H1 (cell line): ENCODE measurements around the gene OLR1. TPM values are rescaled to one million over a fixed set of nuclear protein-coding genes. Genes with fewer than 3 reads are reported as not detected.
A peak's percentile ranks its signal among the peaks of the same experiment; 100 is the strongest.

Source experiments
- CTCF ChIA-PET: fragments of 300-600 bp; sonication (Branson Sonifier 250); formaldehyde crosslinking; loops from one replicate; lab custom pipeline; 2021; ENCODE audit not compliant: partially characterized antibody; lab: Charles Lee
- POLR2A ChIA-PET: fragments of 300-600 bp; sonication (Branson Sonifier 250); formaldehyde crosslinking; loops from one replicate; lab custom pipeline; 2021; ENCODE audit warnings: inconsistent platforms; ENCODE audit not compliant: partially characterized antibody; lab: Charles Lee
- DNase-seq, 2 experiments: peaks; one replicate each; pipeline versions ENCODE4 v3.0.0 to v3.0.0-alpha.2; 2010 to 2022; ENCODE audit warnings: low spot score in 2 of 2, low read depth in 1 of 2, mixed read lengths in 1 of 2
- FAIRE-seq: peaks from 2 replicates; lab custom pipeline; 2011; peaks lifted over from hg19 to GRCh38; lab: Jason Lieb, UNC
- H2AFZ ChIP-seq: 2 replicates; pipeline ENCODE4 v1.8.1; 2012; ENCODE audit warnings: low read length, inconsistent platforms
- H2AK5ac ChIP-seq: 2 replicates; pipeline ENCODE4 v1.6.1; 2013; ENCODE audit warnings: low read depth, low read length
- H2BK120ac ChIP-seq: replicated peaks from 2 replicates; pipeline ENCODE3; 2013; ENCODE audit warnings: low read depth, low read length, inconsistent platforms
- H2BK12ac ChIP-seq: 2 replicates; pipeline ENCODE4 v1.6.1; 2013; ENCODE audit warnings: low read depth, low read length
- H2BK15ac ChIP-seq: 2 replicates; pipeline ENCODE4 v1.6.1; 2013; ENCODE audit warnings: low read length
- H2BK20ac ChIP-seq: 2 replicates; pipeline ENCODE4 v1.6.1; 2013; ENCODE audit warnings: low read length
- H2BK5ac ChIP-seq: 2 replicates; pipeline ENCODE4 v1.6.1; 2013; ENCODE audit warnings: low read depth, low read length
- H3K14ac ChIP-seq: 2 replicates; pipeline ENCODE4 v1.6.1; 2013; ENCODE audit warnings: inconsistent platforms; ENCODE audit not compliant: insufficient read length
- H3K18ac ChIP-seq: 2 replicates; pipeline ENCODE4 v1.6.1; 2013; ENCODE audit warnings: low read length; ENCODE audit errors: extremely low read depth
- H3K23ac ChIP-seq: 2 replicates; pipeline ENCODE4 v1.6.1; 2013; ENCODE audit warnings: inconsistent platforms; ENCODE audit not compliant: insufficient read length
- H3K23me2 ChIP-seq: 2 replicates; pipeline ENCODE4 v1.6.1; 2013; ENCODE audit warnings: low read depth, low read length
- H3K27ac ChIP-seq: 2 replicates; pipeline ENCODE4 v1.6.1; 2011; ENCODE audit warnings: low read depth, low read length, inconsistent platforms
- H3K27me3 ChIP-seq, 4 experiments: replicated peaks in 1 of 4; 1 replicate in 1 of 4; 2 replicates in 3 of 4; pipeline versions ENCODE4 v1.6.1 to v1.8.1; 2011 to 2013; ENCODE audit warnings: low read length in 3 of 4, mild to moderate bottlenecking in 3 of 4, inconsistent platforms in 2 of 4, mixed read lengths in 2 of 4, moderate library complexity in 1 of 4; ENCODE audit not compliant: control insufficient read depth in 3 of 4, insufficient read depth in 3 of 4; ENCODE audit errors: extremely low read depth in 1 of 4
- H3K36me3 ChIP-seq, 4 experiments: 2 replicates each; pipeline versions ENCODE4 v1.6.1 to v1.8.1; 2011 to 2013; ENCODE audit warnings: mild to moderate bottlenecking in 4 of 4, low read length in 3 of 4, moderate library complexity in 2 of 4, control low read depth in 1 of 4, inconsistent platforms in 1 of 4; ENCODE audit not compliant: insufficient read depth in 4 of 4, control insufficient read depth in 2 of 4
- H3K4ac ChIP-seq: replicated peaks from 2 replicates; pipeline ENCODE3; 2013; ENCODE audit warnings: low read length, low read depth, mixed read lengths, inconsistent platforms; ENCODE audit not compliant: insufficient read length
- H3K4me1 ChIP-seq, 4 experiments: replicated peaks in 1 of 4; 1 replicate in 1 of 4; 2 replicates in 3 of 4; pipeline versions ENCODE4 v1.6.1 to v1.8.1; 2011 to 2013; ENCODE audit warnings: low read length in 3 of 4, inconsistent platforms in 2 of 4, mixed read lengths in 1 of 4; ENCODE audit not compliant: insufficient read depth in 4 of 4, control insufficient read depth in 3 of 4
- H3K4me2 ChIP-seq, 2 experiments: 2 replicates each; pipeline versions ENCODE4 v1.6.1 to v1.8.1; 2011 to 2013; ENCODE audit warnings: low read depth in 2 of 2, low read length in 2 of 2, control low read depth in 1 of 2, inconsistent platforms in 1 of 2, mild to moderate bottlenecking in 1 of 2; ENCODE audit not compliant: insufficient read depth in 1 of 2
- H3K4me3 ChIP-seq, 4 experiments: fragments of 200-600, 300-600 bp in 1 of 4; sonication (generic), shearing (Covaris generic), sonication (Bioruptor Twin) in 1 of 4; 2 replicates each; pipeline versions ENCODE4 v1.5.1 to v1.8.1; 2011 to 2016; ENCODE audit warnings: low read length in 4 of 4, low read depth in 3 of 4, control low read depth in 2 of 4, inconsistent platforms in 2 of 4, mild to moderate bottlenecking in 2 of 4, mixed read lengths in 1 of 4, moderate library complexity in 1 of 4; ENCODE audit not compliant: insufficient read depth in 2 of 4; ENCODE audit errors: extremely low read depth in 1 of 4
- H3K56ac ChIP-seq: replicated peaks from 2 replicates; pipeline ENCODE3; 2013; ENCODE audit warnings: low read depth, mild to moderate bottlenecking, mixed read lengths, low read length, inconsistent platforms; ENCODE audit not compliant: insufficient read length
- H3K79me1 ChIP-seq: 2 replicates; pipeline ENCODE4 v1.6.1; 2013; ENCODE audit warnings: low read depth, low read length, control low read depth
- H3K79me2 ChIP-seq, 2 experiments: 2 replicates each; pipeline versions ENCODE4 v1.6.1 to v1.8.1; 2012 to 2013; ENCODE audit warnings: low read length in 2 of 2, mild to moderate bottlenecking in 2 of 2, inconsistent platforms in 1 of 2; ENCODE audit not compliant: insufficient read depth in 2 of 2, control insufficient read depth in 1 of 2
- H3K9ac ChIP-seq, 4 experiments: replicated peaks in 1 of 4; 1 replicate in 1 of 4; 2 replicates in 3 of 4; pipeline versions ENCODE4 v1.6.1 to v1.8.1; 2011 to 2013; ENCODE audit warnings: low read depth in 3 of 4, low read length in 3 of 4, control low read depth in 2 of 4, mild to moderate bottlenecking in 2 of 4, moderate library complexity in 2 of 4, inconsistent platforms in 1 of 4; ENCODE audit errors: extremely low read depth in 1 of 4
- H3K9me3 ChIP-seq, 2 experiments: 2 replicates each; pipeline versions ENCODE4 v1.6.1 to v1.8.1; 2012 to 2013; ENCODE audit warnings: mild to moderate bottlenecking in 2 of 2, moderate library complexity in 2 of 2, control low read depth in 1 of 2, inconsistent platforms in 1 of 2, low read depth in 1 of 2, low read length in 1 of 2, mixed read lengths in 1 of 2; ENCODE audit not compliant: insufficient read depth in 2 of 2
- H4K20me1 ChIP-seq, 2 experiments: replicated peaks in 1 of 2; 2 replicates each; pipeline versions ENCODE3 to v1.8.1; 2011 to 2013; ENCODE audit warnings: inconsistent platforms in 2 of 2, low read length in 2 of 2, mild to moderate bottlenecking in 1 of 2; ENCODE audit not compliant: insufficient read depth in 2 of 2, control insufficient read depth in 1 of 2
- H4K5ac ChIP-seq: 2 replicates; pipeline ENCODE4 v1.6.1; 2013; ENCODE audit warnings: low read length, low read depth, mixed read lengths, inconsistent platforms; ENCODE audit not compliant: insufficient read length
- H4K8ac ChIP-seq: 2 replicates; pipeline ENCODE4 v1.8.0; 2013; ENCODE audit warnings: mild to moderate bottlenecking, moderate library complexity, low read length, inconsistent platforms; ENCODE audit not compliant: insufficient read depth; ENCODE audit errors: extremely low read depth
- H4K91ac ChIP-seq: replicated peaks from 2 replicates; pipeline ENCODE3; 2013; ENCODE audit warnings: low read length, mixed read lengths, inconsistent platforms; ENCODE audit not compliant: insufficient read length
- RBBP5 ChIP-seq: IDR thresholded peaks from 2 replicates; pipeline ENCODE4 v1.7.1; 2012; ENCODE audit warnings: low read depth, mild to moderate bottlenecking, inconsistent platforms, low read length, moderate library complexity, borderline replicate concordance
- TCF12 ChIP-seq: IDR thresholded peaks from 2 replicates; pipeline ENCODE4 v1.6.1; 2011; ENCODE audit warnings: low read depth, mild to moderate bottlenecking, low read length
- WGBS, 2 experiments: shearing (Covaris generic) in 1 of 2; methylation state at CpG; one replicate each; pipeline versions ENCODE4 v1.1.6 to v1.1.7; 2013 to 2015; ENCODE audit warnings: low lambda C conversion rate in 2 of 2, mixed read lengths in 2 of 2, inconsistent platforms in 1 of 2, low coverage in 1 of 2, missing lambda C conversion rate in 1 of 2; ENCODE audit not compliant: insufficient replicate concordance in 2 of 2, insufficient coverage in 1 of 2, insufficient read length in 1 of 2; ENCODE audit errors: extremely low coverage in 1 of 2, missing lambda C conversion rate in 1 of 2; 5-methylcytosine and 5-hydroxymethylcytosine counted together
- polyA plus RNA-seq, 7 experiments: library from polyadenylated mRNA; depleted of rRNA in 3 of 7; stranded (reverse) in 5 of 7; unstranded in 2 of 7; fragments of >200 nt in 5 of 7; fragments of 200-250 nt in 2 of 7; gene quantifications; 1 replicate in 5 of 7; 2 replicates in 1 of 7; 4 replicates in 1 of 7; pipeline versions ENCODE4 v1.2.1 to v1.2.3, GENCODE V29; 2011 to 2013; ENCODE audit warnings: missing spikeins in 2 of 7, mixed read lengths in 2 of 7
- total RNA-seq: library from RNA; stranded (reverse); fragmentation: NEBNext Ultra II Directional; extraction: Animal tissue kit (Norgen Biotek cat#: 25700); gene quantifications from 2 replicates; pipeline ENCODE4 v1.2.1, GENCODE V29; 2021

OLR1 gene
- total and polyA plus RNA-seq, 2 of the 8 experiments (the other 6 are each of a cell fraction or from before 2014, with no cell fraction given) = not detected

- Histone ChIP-seq H3K9me3 (no peaks in the 10 kb centered on the region), H2BK120ac (peak overlapping the region; percentile 2), H2AK5ac (no peak overlapping the region), H2BK5ac (peak overlapping the region; percentile 80; the same call in 1 of the 2 replicates), H3K23ac (no peak overlapping the region), H4K91ac (peak overlapping the region; percentile 22), H3K79me2 (no peaks in the 10 kb centered on the region), H3K4me3 (peak overlapping the region; percentile 50 to 70 (median 66)), H3K23me2 (peaks cover 5% of the 10 kb centered on the region), H3K56ac (peak overlapping the region; percentile 34), H4K20me1 (no peaks in the 10 kb centered on the region), H2BK12ac (0 out of 2 replicates have a peak overlapping the region, but pooled peaks have one; percentile 55), H3K4me1 (peaks cover 0 to 4% (median 1%) of the 10 kb centered on the region in 4 experiments; a peak in 2 of 7 replicates), H2AFZ (peak overlapping the region; percentile 97), H3K14ac (no peak overlapping the region), H4K8ac (0 out of 2 replicates have a peak overlapping the region, but pooled peaks have one; percentile 47), H3K79me1 (no peaks in the 10 kb centered on the region), H3K27ac (no peak overlapping the region), H3K18ac (peak overlapping the region; percentile 95), H4K5ac (no peak overlapping the region), H3K9ac (peak overlapping the region in 2 of 4 experiments; percentile 77 to 81; a peak in 4 of 7 replicates), H2BK15ac (peak overlapping the region; percentile 95; the same call in 1 of the 2 replicates), H3K36me3 (no peaks in the 10 kb centered on the region), H3K4me2 (peak overlapping the region; percentile 75 to 83), H3K27me3 (no peaks in the 10 kb centered on the region), H2BK20ac (no peak overlapping the region), H3K4ac (no peak overlapping the region)
- ChIA-PET POLR2A (interaction anchor here (0.7 kb wide), 1 partner anchor 18 kb away, joined by 4 read pairs; the partner anchor contains the start of gene OLR1), CTCF (interaction anchor here (0.6 to 1.7 kb wide), 5 partner anchors 15 to 60 kb away, joined by 3 to 6 read pairs (median 4); no protein-coding TSS in a partner anchor)
- DNase-seq (no peak), FAIRE-seq (peak; percentile 58)
- WGBS, 2 experiments = 64% methylated on average over 6 of the region's 6 CpGs; no CpG with 5 or more reads in 1 of the 2 experiments
- TF ChIP-seq RBBP5 = 0 out of 2 replicates have a peak, but pooled peaks have one; percentile 0
- no peak for TF ChIP-seq TCF12
Measured at GRCh38 chr12:10154145-10154496, 17.8 kb downstream of the OLR1 start.
